GM23248 (cell line): ENCODE measurements around the gene PLEKHG1. TPM values are rescaled to one million over a fixed set of nuclear protein-coding genes. Genes with fewer than 3 reads are reported as not detected.

Experiments
- DNase-seq: peaks from one replicate; pipeline ENCODE4 v3.0.0-alpha.2; 2015
- H2AFZ ChIP-seq: fragments of 200-600 bp; sonication (generic); 2 replicates; pipeline ENCODE4 v1.6.1; 2016; ENCODE audit warnings: antibody characterized with exemption
- H3F3A ChIP-seq: fragments of 200-600 bp; sonication (generic); 2 replicates; pipeline ENCODE4 v1.6.1; 2016; ENCODE audit warnings: mild to moderate bottlenecking, antibody characterized with exemption, mixed run types; ENCODE audit not compliant: insufficient read depth
- H3K27ac ChIP-seq: fragments of 200-600 bp; sonication (generic); 2 replicates; pipeline ENCODE4 v1.5.1; 2016; ENCODE audit warnings: mild to moderate bottlenecking
- H3K27me3 ChIP-seq: fragments of 200-600 bp; sonication (generic); replicated peaks from 2 replicates; pipeline ENCODE4 v1.6.1; 2016; ENCODE audit warnings: mild to moderate bottlenecking; ENCODE audit not compliant: insufficient read depth
- H3K36me3 ChIP-seq: fragments of 200-600 bp; sonication (generic); 2 replicates; pipeline ENCODE4 v1.6.1; 2016; ENCODE audit warnings: low read depth, mild to moderate bottlenecking
- H3K4me1 ChIP-seq: fragments of 200-600 bp; sonication (generic); 2 replicates; pipeline ENCODE4 v1.6.1; 2016; ENCODE audit warnings: mild to moderate bottlenecking; ENCODE audit not compliant: insufficient read depth
- H3K4me2 ChIP-seq: fragments of 200-600 bp; sonication (generic); one replicate; pipeline ENCODE4 v1.6.1; 2016; ENCODE audit warnings: mild to moderate bottlenecking; ENCODE audit not compliant: unreplicated experiment
- H3K4me3 ChIP-seq: fragments of 200-600 bp; sonication (generic); 2 replicates; pipeline ENCODE4 v1.5.1; 2016; ENCODE audit warnings: mild to moderate bottlenecking
- H3K79me2 ChIP-seq: fragments of 200-600 bp; sonication (generic); 2 replicates; pipeline ENCODE4 v1.6.1; 2016; ENCODE audit warnings: mild to moderate bottlenecking; ENCODE audit not compliant: insufficient read depth
- H3K9ac ChIP-seq: fragments of 200-600 bp; sonication (generic); 2 replicates; pipeline ENCODE4 v1.6.1; 2016; ENCODE audit warnings: mild to moderate bottlenecking
- H3K9me2 ChIP-seq: fragments of 200-600 bp; sonication (generic); 2 replicates; pipeline ENCODE4 v1.6.1; 2016; ENCODE audit warnings: mixed run types, mild to moderate bottlenecking, moderate library complexity; ENCODE audit not compliant: insufficient read depth
- H3K9me3 ChIP-seq: fragments of 200-600 bp; sonication (generic); one replicate; pipeline ENCODE4 v1.6.1; 2017; ENCODE audit warnings: low read depth
- H4K20me1 ChIP-seq: fragments of 200-600 bp; sonication (generic); 2 replicates; pipeline ENCODE4 v1.6.0; 2016; ENCODE audit not compliant: insufficient read depth
- EZH2 ChIP-seq: fragments of 200-600 bp; sonication (generic); IDR thresholded peaks from 2 replicates; pipeline ENCODE4 v1.6.1; 2018; ENCODE audit warnings: antibody characterized with exemption, mild to moderate bottlenecking; ENCODE audit not compliant: insufficient read depth, poor library complexity, severe bottlenecking
- EZH2phosphoT487 ChIP-seq: fragments of 200-600 bp; sonication (generic); IDR thresholded peaks from 2 replicates; pipeline ENCODE4 v1.6.1; 2018; ENCODE audit warnings: antibody characterized with exemption, moderate library complexity, mild to moderate bottlenecking, low read depth; ENCODE audit not compliant: insufficient read depth
- WGBS, 2 experiments: methylation state at CpG; one replicate each; pipeline ENCODE4 v1.1.6; 2015 to 2017; ENCODE audit warnings: low lambda C conversion rate in 2 of 2, low coverage in 1 of 2; ENCODE audit errors: missing lambda C conversion rate in 2 of 2; 5-methylcytosine and 5-hydroxymethylcytosine counted together
- in situ Hi-C: fragments of 300-500 bp; cut with MboI; formaldehyde crosslinking; loops from 2 replicates; pipeline ENCODE4 v1.15.0; 2020
- polyA plus RNA-seq: library from polyadenylated mRNA; unstranded; fragments of >200 nt; fragmentation: Nextera tagmentation; extraction: Ambion mirVana; gene quantifications from 2 replicates; pipeline ENCODE4 v1.2.1, GENCODE V29; 2016
- total RNA-seq: library from RNA; depleted of rRNA; stranded (reverse); fragments of >200 nt; shearing (Covaris generic); gene quantifications from 2 replicates; pipeline ENCODE4 v1.2.3, GENCODE V29; 2014

PLEKHG1 gene
- total and polyA plus RNA-seq, 2 experiments from 2014 or later, result 0.11 to 0.51 TPM

DNA sequence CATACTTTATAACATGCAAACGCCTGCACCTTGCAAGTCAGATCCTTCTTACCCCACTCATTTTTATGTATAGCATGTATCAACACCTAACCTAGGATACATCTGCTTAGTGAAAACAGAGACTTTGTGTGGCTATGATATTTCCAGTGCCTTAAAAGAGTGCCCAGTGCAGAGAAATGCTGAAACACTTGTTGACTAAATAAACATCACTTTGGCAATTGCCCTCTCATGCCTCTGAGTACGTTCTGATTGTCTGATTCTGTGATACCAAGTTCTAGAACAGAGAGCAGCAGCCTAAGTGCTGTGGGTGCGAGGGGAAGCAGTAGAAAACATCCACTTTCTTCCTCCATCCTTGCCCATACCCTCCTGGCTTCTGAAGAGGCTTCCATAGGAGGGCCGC is 13.6 kb downstream of the PLEKHG1 start:
- no peak overlapping the region for H3K4me3 ChIP-seq
- in situ Hi-C loops, result no loop called here
- H3F3A ChIP-seq, result no peaks in the 10 kb centered on the region
- H3K27ac ChIP-seq, result no peak overlapping the region
- no peaks in the 10 kb centered on the region for H3K9me2 ChIP-seq
- no peaks in the 10 kb centered on the region for H3K9me3 ChIP-seq
- H3K36me3 ChIP-seq, result no peaks in the 10 kb centered on the region
- H3K4me2 ChIP-seq, result no peak overlapping the region
- peaks cover 36% of the 10 kb centered on the region for H3K27me3 ChIP-seq
- TF ChIP-seq EZH2phosphoT487 (no peak), EZH2 (no peak)
- no peak overlapping the region for H3K9ac ChIP-seq
- no peaks in the 10 kb centered on the region for H3K79me2 ChIP-seq
- WGBS, 2 experiments, result 48 to 51% methylated on average over 4 of the region's 4 CpGs
- no peaks in the 10 kb centered on the region for H4K20me1 ChIP-seq
- H2AFZ ChIP-seq, result no peak overlapping the region
- DNase-seq, result no peak
- no peaks in the 10 kb centered on the region for H3K4me1 ChIP-seq

DNA sequence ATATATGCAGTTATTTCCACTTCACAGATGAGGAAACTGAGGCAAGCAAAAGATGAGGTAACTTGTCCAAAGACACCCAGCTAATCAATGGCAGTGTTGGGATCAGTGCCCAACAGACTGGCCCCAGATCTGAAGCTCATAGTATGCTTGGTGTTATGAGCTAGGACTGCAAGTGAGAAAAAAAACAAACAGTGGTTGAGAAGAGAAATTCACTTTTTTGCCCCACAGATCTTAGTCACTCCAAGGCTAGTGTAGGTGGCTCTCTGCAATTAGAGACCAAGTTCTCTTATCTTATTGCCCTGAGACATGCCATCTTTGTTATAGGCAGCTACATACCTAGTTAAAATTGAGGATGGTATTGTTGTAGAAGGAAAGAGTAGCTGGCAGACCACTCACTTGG is 16.3 kb downstream of the PLEKHG1 start:
- Histone ChIP-seq H2AFZ (no peak overlapping the region), H3K9me2 (no peaks in the 10 kb centered on the region), H3K4me3 (no peak overlapping the region), H3K9me3 (no peaks in the 10 kb centered on the region), H3K27me3 (peaks cover 26% of the 10 kb centered on the region), H3K79me2 (no peaks in the 10 kb centered on the region), H3F3A (no peaks in the 10 kb centered on the region), H3K4me2 (no peak overlapping the region), H3K27ac (no peak overlapping the region), H3K9ac (no peak overlapping the region), H3K36me3 (no peaks in the 10 kb centered on the region), H4K20me1 (no peaks in the 10 kb centered on the region), H3K4me1 (no peaks in the 10 kb centered on the region)
- in situ Hi-C loops, result no loop called here
- no peak for TF ChIP-seq EZH2
- no peak for TF ChIP-seq EZH2phosphoT487
- no peak for DNase-seq

DNA sequence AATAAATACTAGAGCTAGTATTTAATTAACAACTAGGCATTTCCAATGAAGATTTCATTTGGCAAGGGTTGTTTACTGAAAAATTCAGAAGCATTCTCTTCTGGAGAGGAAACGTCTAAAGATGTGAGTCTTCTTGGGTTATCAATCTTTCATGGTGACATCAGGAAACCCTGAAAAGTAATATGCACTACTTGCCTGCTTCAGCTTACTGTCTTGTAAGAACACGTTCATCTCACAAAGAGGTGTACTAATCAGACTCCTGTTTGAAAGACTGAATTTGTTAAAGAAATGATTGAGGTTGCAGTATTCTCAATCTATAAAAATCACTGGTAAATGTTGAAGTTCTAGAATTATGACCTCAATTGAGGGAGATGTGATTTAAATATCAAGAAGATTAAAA is 16.9 kb downstream of the PLEKHG1 start:
- Histone ChIP-seq H3K79me2 (no peaks in the 10 kb centered on the region), H4K20me1 (no peaks in the 10 kb centered on the region), H3K4me3 (no peak overlapping the region), H3K27ac (no peak overlapping the region), H3K9ac (no peak overlapping the region), H3K9me3 (no peaks in the 10 kb centered on the region), H3K4me1 (no peaks in the 10 kb centered on the region), H3K4me2 (no peak overlapping the region), H2AFZ (no peak overlapping the region), H3K27me3 (peaks cover 26% of the 10 kb centered on the region), H3K9me2 (no peaks in the 10 kb centered on the region), H3K36me3 (no peaks in the 10 kb centered on the region), H3F3A (no peaks in the 10 kb centered on the region)
- in situ Hi-C loops, result no loop called here
- 50 to 72% methylated on average over 2 of the region's 2 CpGs for WGBS, 2 experiments
- TF ChIP-seq EZH2, result no peak
- TF ChIP-seq EZH2phosphoT487, result no peak
- DNase-seq, result no peak

DNA sequence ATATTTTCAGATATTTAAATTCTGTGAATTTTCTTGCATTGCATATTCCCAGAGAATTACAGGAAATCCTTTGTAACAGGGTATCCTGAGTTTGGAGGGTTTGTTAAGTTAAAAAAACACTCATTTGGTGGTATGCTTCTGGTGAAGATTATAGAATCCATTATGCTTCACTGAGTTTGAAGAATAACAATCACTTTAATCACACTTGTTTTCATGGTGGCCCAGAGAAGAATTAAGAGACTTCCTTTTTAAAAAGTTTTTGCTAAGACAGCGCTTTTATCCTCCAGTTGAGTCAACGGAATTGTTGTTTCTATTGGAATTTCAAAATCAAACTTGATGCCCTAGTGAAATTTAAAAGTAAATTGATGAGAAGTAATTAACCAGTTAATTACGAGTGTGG is 17.4 kb downstream of the PLEKHG1 start:
- in situ Hi-C loops, result no loop called here
- 54 to 67% methylated on average over 3 of the region's 3 CpGs for WGBS, 2 experiments
- Histone ChIP-seq H2AFZ (no peak overlapping the region), H4K20me1 (no peaks in the 10 kb centered on the region), H3K9me2 (no peaks in the 10 kb centered on the region), H3F3A (no peaks in the 10 kb centered on the region), H3K9me3 (no peaks in the 10 kb centered on the region), H3K4me1 (no peaks in the 10 kb centered on the region), H3K4me2 (no peak overlapping the region), H3K9ac (no peak overlapping the region), H3K4me3 (no peak overlapping the region), H3K27ac (no peak overlapping the region), H3K79me2 (no peaks in the 10 kb centered on the region), H3K36me3 (no peaks in the 10 kb centered on the region), H3K27me3 (peaks cover 26% of the 10 kb centered on the region)
- TF ChIP-seq EZH2, result no peak
- no peak for TF ChIP-seq EZH2phosphoT487
- no peak for DNase-seq
